HL-60 (cell line): Measurements from ENCODE around the gene ZNF273.

Experiments
- DNase-seq, 2 experiments: peaks; one replicate each; pipeline ENCODE4 v3.0.0-alpha.2; 2010 to 2020; ENCODE audit warnings: low read depth in 1 of 2, low spot score in 1 of 2
- H3K27ac ChIP-seq: fragments of 250-450 bp; sonication (Bioruptor Pico); replicated peaks from 2 replicates; pipeline ENCODE4 v1.5.1; 2020; ENCODE audit warnings: mild to moderate bottlenecking, moderate library complexity
- H3K27me3 ChIP-seq: fragments of 250-450 bp; sonication (Bioruptor Pico); 2 replicates; pipeline ENCODE4 v1.5.1; 2021; ENCODE audit warnings: mild to moderate bottlenecking, moderate library complexity; ENCODE audit not compliant: insufficient read depth, poor library complexity, severe bottlenecking
- H3K4me3 ChIP-seq: replicated peaks from 2 replicates; pipeline ENCODE4 v1.5.1; 2011; ENCODE audit warnings: mild to moderate bottlenecking, control low read depth, low read length; ENCODE audit not compliant: insufficient read depth
- CTCF ChIP-seq: IDR thresholded peaks from one replicate; pipeline ENCODE4 v1.5.1; 2011; ENCODE audit warnings: low read length, control low read depth, inconsistent platforms; ENCODE audit not compliant: insufficient read depth
- GABPA ChIP-seq: IDR thresholded peaks from 2 replicates; pipeline ENCODE4 v1.6.1; 2012; ENCODE audit warnings: low read depth
- POLR2AphosphoS5 ChIP-seq: IDR thresholded peaks from 2 replicates; pipeline ENCODE4 v1.6.1; 2012; ENCODE audit warnings: low read depth
- REST ChIP-seq: IDR thresholded peaks from 2 replicates; pipeline ENCODE4 v1.6.1; 2012; ENCODE audit warnings: low read depth; ENCODE audit not compliant: insufficient replicate concordance
- SPI1 ChIP-seq: IDR thresholded peaks from 2 replicates; pipeline ENCODE4 v1.6.1; 2012; ENCODE audit warnings: low read depth, mild to moderate bottlenecking, borderline replicate concordance

ZNF273 gene

DNA sequence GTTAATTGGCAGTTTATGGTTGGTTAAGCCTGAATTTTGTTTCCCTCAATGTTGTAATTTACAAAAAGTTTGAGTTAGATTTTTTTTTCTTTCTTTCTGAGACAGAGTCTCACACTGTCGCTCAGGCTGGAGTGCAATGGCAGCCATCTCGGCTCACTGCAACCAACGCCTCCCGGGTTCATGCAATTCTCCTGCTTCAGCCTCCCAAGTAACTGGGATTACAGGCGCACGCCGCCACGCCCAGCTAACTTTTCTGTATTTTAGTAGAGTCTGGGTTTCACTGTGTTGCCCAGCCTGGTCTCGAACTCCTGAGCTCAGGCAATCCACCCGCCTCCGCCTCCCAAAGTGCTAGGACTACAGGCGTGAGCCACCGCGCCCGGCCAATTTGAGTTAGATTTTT is 935 bp downstream of the ZNF273 start:
- peak overlapping the region; percentile 88 for H3K27ac ChIP-seq
- peak overlapping the region; percentile 90 for H3K4me3 ChIP-seq
- no peak for DNase-seq
- no peaks in the 10 kb centered on the region for H3K27me3 ChIP-seq
- no peak for TF ChIP-seq CTCF
- no peak for TF ChIP-seq SPI1
- no peak for TF ChIP-seq REST

DNA sequence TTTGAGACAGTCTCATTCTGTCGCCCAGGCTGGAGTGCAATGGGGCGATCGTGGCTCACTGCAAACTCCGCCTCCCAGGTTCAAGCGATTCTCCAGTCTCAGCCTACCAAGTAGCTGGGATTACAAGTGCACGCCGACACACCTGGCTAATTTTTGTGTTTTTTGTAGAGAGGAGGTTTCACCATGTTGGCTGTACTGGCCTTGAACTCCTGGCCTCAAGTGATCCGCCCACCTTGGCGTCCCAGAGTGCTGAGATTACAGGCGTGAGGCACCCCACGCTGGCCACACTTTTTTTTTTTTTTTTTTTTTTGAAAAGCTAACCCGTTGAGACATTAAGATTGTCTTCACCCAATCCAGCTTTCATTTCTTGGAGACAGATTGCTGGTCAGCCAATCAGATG is 2.1 kb downstream of the ZNF273 start:
- TF ChIP-seq POLR2AphosphoS5 (no peak), GABPA (no peak), SPI1 (no peak), REST (no peak), CTCF (no peak)
- Histone ChIP-seq H3K4me3 (no peak overlapping the region), H3K27me3 (no peaks in the 10 kb centered on the region), H3K27ac (no peak overlapping the region)
- DNase-seq: no peak

- H3K27me3 ChIP-seq: no peaks in the 10 kb centered on the region
- TF ChIP-seq REST (no peak), POLR2AphosphoS5 (no peak), GABPA (no peak), SPI1 (no peak), CTCF (no peak)
- no peak for DNase-seq
- H3K4me3 ChIP-seq: no peak overlapping the region
- no peak overlapping the region for H3K27ac ChIP-seq
Measured at GRCh38 chr7:64905547-64905946, 2.5 kb downstream of the ZNF273 start.
